B cell (primary cell): Measurements from ENCODE around the gene SLC25A29.

Experiments
- CTCF ChIP-seq: fragments of 200-600 bp; IDR thresholded peaks from one replicate; pipeline ENCODE4 v1.8.0; 2022; ENCODE audit warnings: antibody characterized with exemption, mild to moderate bottlenecking
- EZH2 ChIP-seq: IDR thresholded peaks from 2 replicates; pipeline ENCODE4 v1.6.1; 2012; ENCODE audit warnings: borderline replicate concordance, low read depth, mild to moderate bottlenecking, moderate library complexity, low read length; ENCODE audit not compliant: insufficient read depth, poor library complexity, severe bottlenecking

GRCh38 chr14:100306101-100306997, at the start of gene SLC25A29:
- TF ChIP-seq CTCF, result no peak
- TF ChIP-seq EZH2, result no peak
